Activated CD8-positive, alpha-beta memory T cell treated with anti-CD3 and anti-CD28 coated beads, Interleukin-2, amount 50 U/mL, for 24 hours (primary cell): ENCODE results near the gene ZBP1.

Experiments used
- DNase-seq: peaks from one replicate; pipeline ENCODE4 v3.0.0-alpha.2; 2020; ENCODE audit errors: extremely low read depth

ZBP1 gene

GRCh38 chr20:57556980-57557274 is 63.3 kb downstream of the ZBP1 start:
- no peak for DNase-seq

GRCh38 chr20:57555457-57556184 is 64.6 kb downstream of the ZBP1 start:
- no peak for DNase-seq
